ENCODE measurements around the gene LRRC32.

The LRRC32 gene

GRCh38 chr11:76658651-76659650 is 11.6 kb downstream of the LRRC32 start:
- no peak for TF ChIP-seq CTCF (IDR thresholded peaks at IDR 0.05; ENCODE audit: borderline replicate concordance, insufficient read depth, low read depth, low read length)
- no peak overlapping the region for H3K4me3 ChIP-seq (ENCODE audit: low read depth, low read length)

DNA sequence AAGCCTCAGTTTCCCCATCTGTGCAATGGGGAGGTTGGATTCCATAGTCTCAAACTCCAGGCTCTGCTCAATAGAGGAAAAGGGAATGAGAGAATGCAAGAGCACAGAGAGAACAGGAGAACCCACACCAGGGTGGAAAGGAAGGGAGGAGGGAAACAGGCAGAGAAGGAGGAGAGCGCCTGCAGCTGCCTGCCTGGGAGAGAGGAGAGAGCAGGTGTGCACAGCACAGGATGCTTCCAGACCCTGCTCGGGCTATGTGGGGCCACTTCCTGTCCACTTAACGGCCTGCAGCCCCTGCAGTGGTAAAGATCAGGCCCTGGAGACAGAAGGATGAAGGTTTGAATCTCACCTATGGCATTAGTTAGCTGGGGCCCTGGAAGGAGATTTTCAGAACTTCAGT is 12.3 kb downstream of the LRRC32 start:
- H3K4me3 ChIP-seq (ENCODE audit: low read depth, low read length): no peak overlapping the region

DNA sequence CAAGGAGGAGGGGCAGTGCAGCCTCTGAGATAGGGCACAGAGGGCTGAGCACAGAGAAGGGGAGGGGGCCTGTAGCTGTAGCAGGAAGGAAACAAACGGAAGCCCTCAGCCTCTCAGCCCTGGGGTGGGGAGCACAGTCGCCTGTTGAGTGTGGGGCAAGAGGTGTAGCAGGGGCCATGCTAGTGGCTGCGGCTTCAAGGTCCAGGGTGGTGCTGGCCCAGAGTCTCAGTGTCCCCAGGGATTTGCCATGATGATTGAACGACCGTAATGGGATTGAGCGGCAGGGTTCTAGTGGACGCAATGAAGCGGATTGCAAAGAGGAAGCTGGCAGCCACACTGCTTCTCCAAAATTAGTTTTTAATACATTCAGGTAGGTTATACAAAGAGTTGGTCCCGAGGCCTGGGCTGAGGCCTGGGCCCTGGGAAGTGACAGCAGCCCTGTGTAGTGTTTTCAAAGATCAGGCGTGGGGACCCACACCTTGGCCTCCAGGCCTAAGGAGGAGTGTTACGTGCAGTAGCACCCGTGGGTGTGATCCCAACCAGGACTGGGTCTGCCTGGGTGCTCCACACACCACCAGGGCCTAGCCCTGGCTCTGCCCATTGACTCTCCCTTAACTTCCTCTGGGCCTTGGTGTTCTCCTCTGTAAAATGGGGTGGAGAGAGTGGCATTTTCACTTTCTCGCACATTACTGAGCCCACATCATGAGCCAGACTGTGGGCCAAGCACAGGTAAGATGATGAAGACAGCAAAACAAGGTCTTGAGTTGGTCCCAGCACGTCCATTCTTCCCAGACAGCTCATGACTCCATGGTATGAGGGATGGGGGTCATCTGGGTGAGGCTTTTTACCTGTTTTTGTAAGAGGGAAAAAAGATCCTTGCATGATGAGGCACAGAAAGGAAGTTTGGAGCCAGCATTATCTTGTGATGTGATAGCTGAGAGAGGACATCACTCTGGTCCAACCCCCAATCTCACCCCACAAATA is 13.1 kb downstream of the LRRC32 start:
- TF ChIP-seq CTCF (IDR thresholded peaks at IDR 0.05; ENCODE audit: borderline replicate concordance, insufficient read depth, low read depth, low read length): no peak
- no peak overlapping the region for H3K4me3 ChIP-seq (ENCODE audit: low read depth, low read length)

More for the DNA sequence above, 12.3 kb downstream of the LRRC32 start:
- no peak for TF ChIP-seq CTCF (IDR thresholded peaks at IDR 0.05; ENCODE audit: borderline replicate concordance, insufficient read depth, low read depth, low read length)

GRCh38 chr11:76656571-76657081 is 13.9 kb downstream of the LRRC32 start:
- no peak overlapping the region for H3K4me3 ChIP-seq (ENCODE audit: low read depth, low read length)
- no peak for TF ChIP-seq CTCF (IDR thresholded peaks at IDR 0.05; ENCODE audit: borderline replicate concordance, insufficient read depth, low read depth, low read length)

DNA sequence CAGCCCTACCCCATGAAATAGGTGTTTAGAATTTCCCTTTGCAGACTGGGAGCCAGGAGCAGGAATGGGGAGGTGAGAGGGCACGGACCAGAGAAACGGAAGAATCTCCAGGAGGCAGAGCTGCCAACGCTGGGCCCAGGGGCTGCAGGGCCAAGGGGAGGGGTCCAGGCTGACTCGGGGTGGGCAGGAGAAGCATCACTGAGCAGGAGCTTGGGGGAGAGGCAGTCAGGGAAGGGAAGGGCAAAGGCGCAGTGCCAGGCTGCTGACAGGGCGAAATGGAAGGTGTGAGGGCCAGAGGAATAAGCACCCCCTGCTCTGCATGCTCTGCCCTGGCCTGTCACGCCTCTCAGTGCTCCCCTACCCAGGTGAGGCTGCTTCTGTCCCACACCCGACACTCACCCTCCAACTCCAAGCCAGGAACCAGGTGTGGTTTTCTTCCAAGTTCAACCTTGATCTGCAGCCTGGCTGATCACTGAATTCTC is 14.5 kb downstream of the LRRC32 start:
- no peak overlapping the region for H3K4me3 ChIP-seq (ENCODE audit: low read depth, low read length)
- no peak for TF ChIP-seq CTCF (IDR thresholded peaks at IDR 0.05; ENCODE audit: borderline replicate concordance, insufficient read depth, low read depth, low read length)

GRCh38 chr11:76655501-76656049 is 15.0 kb downstream of the LRRC32 start:
- TF ChIP-seq CTCF (IDR thresholded peaks at IDR 0.05; ENCODE audit: borderline replicate concordance, insufficient read depth, low read depth, low read length): no peak
- no peak overlapping the region for H3K4me3 ChIP-seq (ENCODE audit: low read depth, low read length)

Measured in GM12875 (cell line).